Right lobe of liver (tissue), 6 donors: ENCODE data around the gene TLE1. TPM values are rescaled to one million over a fixed set of nuclear protein-coding genes. Genes with fewer than 3 reads are reported as not detected.

Source experiments
- ATAC-seq, 4 donors: fragments of 200-7000 bp; cut with Tn5 transposase; one replicate each; pipeline ENCODE4 v1.9.1; 2020; ENCODE audit warnings: mild to moderate bottlenecking in 4 of 4, moderate library complexity in 4 of 4
- DNase-seq, 3 donors: peaks; one replicate each; pipeline ENCODE4 v3.0.0-alpha.2; 2020
- H3K27ac ChIP-seq, 3 donors: fragments of 200-600 bp; one replicate each; pipeline ENCODE4 v1.8.0; 2022
- H3K27me3 ChIP-seq, 2 donors: fragments of 200-600 bp; one replicate each; pipeline ENCODE4 v1.8.0; 2022
- H3K36me3 ChIP-seq, 4 donors: fragments of 200-600 bp; sonication (generic) in 1 of 4; one replicate each; pipeline versions ENCODE4 v1.5.1 to v1.8.0; 2017 to 2022; ENCODE audit warnings: control low read depth in 1 of 4
- H3K4me1 ChIP-seq, 4 donors: fragments of 200-600 bp; sonication (generic) in 1 of 4; one replicate each; pipeline versions ENCODE4 v1.5.1 to v1.8.0; 2017 to 2022; ENCODE audit warnings: control low read depth in 1 of 4
- H3K4me3 ChIP-seq, 3 donors: fragments of 200-600 bp; one replicate each; pipeline ENCODE4 v1.8.0; 2022
- H3K9me3 ChIP-seq, 4 donors: fragments of 200-600 bp; sonication (generic) in 1 of 4; one replicate each; pipeline versions ENCODE4 v1.5.1 to v1.8.0; 2017 to 2022; ENCODE audit warnings: control low read depth in 1 of 4
- POLR2A ChIP-seq: fragments of 450-650 bp; IDR thresholded peaks from one replicate; pipeline ENCODE4 v1.6.1; 2017; ENCODE audit warnings: antibody characterized with exemption, mild to moderate bottlenecking
- WGBS: methylation state at CpG from one replicate; pipeline ENCODE4 v1.1.6; 2018; ENCODE audit warnings: low coverage, low lambda C conversion rate; ENCODE audit not compliant: insufficient coverage; ENCODE audit errors: missing lambda C conversion rate; 5-methylcytosine and 5-hydroxymethylcytosine counted together
- intact Hi-C, 2 donors: fragments of 100-400 bp; cut with DNase I; formaldehyde crosslinking; loops; one replicate each; pipeline versions ENCODE4 v1.11.2 to v1.14.1; 2022
- total RNA-seq, 6 experiments: library from RNA; depleted of rRNA in 2 of 6; stranded (reverse); fragments of >200 nt in 2 of 6; fragmentation: NEBNext Ultra II Directional in 3 of 6; extraction: Animal tissue kit (Norgen Biotek cat#: 25700) in 3 of 6; gene quantifications; one replicate each; pipeline versions ENCODE4 v1.1.0 to v1.2.4, GENCODE V29; 2016 to 2023
- TF ChIP-seq, protein P1 (sequence below), 4 donors: fragments of 200-600 bp in 3 of 4; fragments of 450-650 bp in 1 of 4; IDR thresholded peaks; one replicate each; pipeline versions ENCODE4 v1.5.1 to v1.8.0; 2016 to 2022; ENCODE audit warnings: antibody characterized with exemption in 4 of 4, mild to moderate bottlenecking in 2 of 4
- donor health status: DM: no; HTN: yes; CAD: no.
- donor health status: DM: no; HTN: no; CAD: no.
- donor health status: DM: no; HTN: no; CAD: no.
- donor health status: DM: no; HTN: yes; CAD: no.
- donor health status: DM: no; HTN: yes; CAD: no.

TLE1 gene
- total RNA-seq, 6 experiments from 2014 or later: 31.9 to 62.9 (median 58.0) TPM

GRCh38 chr9:81613002-81613812 lies 76.1 kb downstream of the TLE1 start:
- peak; percentile 71 to 88 (median 74) for ATAC-seq
- peaks cover 0 to 53% (median 29%) of the 10 kb centered on the region in 4 donors for H3K36me3 ChIP-seq
- intact Hi-C loops: no loop called here
- peak overlapping the region in 1 of 3 donors; percentile 57 for H3K27ac ChIP-seq
- WGBS: 64% methylated on average over 23 of the region's 23 CpGs
- H3K4me1 ChIP-seq: peaks cover 0 to 12% (median 0%) of the 10 kb centered on the region in 4 donors
- DNase-seq: peak in 1 of 3 donors; percentile 50
- TF ChIP-seq, protein P1, sequence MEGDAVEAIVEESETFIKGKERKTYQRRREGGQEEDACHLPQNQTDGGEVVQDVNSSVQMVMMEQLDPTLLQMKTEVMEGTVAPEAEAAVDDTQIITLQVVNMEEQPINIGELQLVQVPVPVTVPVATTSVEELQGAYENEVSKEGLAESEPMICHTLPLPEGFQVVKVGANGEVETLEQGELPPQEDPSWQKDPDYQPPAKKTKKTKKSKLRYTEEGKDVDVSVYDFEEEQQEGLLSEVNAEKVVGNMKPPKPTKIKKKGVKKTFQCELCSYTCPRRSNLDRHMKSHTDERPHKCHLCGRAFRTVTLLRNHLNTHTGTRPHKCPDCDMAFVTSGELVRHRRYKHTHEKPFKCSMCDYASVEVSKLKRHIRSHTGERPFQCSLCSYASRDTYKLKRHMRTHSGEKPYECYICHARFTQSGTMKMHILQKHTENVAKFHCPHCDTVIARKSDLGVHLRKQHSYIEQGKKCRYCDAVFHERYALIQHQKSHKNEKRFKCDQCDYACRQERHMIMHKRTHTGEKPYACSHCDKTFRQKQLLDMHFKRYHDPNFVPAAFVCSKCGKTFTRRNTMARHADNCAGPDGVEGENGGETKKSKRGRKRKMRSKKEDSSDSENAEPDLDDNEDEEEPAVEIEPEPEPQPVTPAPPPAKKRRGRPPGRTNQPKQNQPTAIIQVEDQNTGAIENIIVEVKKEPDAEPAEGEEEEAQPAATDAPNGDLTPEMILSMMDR (IDR thresholded peaks at IDR 0.05): no peak
- TF ChIP-seq POLR2A: no peak
- H3K27me3 ChIP-seq: no peaks in the 10 kb centered on the region
- H3K9me3 ChIP-seq: no peaks in the 10 kb centered on the region
- no peak overlapping the region for H3K4me3 ChIP-seq

GRCh38 chr9:81611664-81612063 lies 77.7 kb downstream of the TLE1 start:
- no peak for DNase-seq
- Histone ChIP-seq H3K4me1 (peaks cover 0 to 12% (median 0%) of the 10 kb centered on the region in 4 donors), H3K4me3 (no peak overlapping the region), H3K27ac (no peak overlapping the region), H3K9me3 (no peaks in the 10 kb centered on the region), H3K36me3 (peaks cover 0 to 56% (median 31%) of the 10 kb centered on the region in 4 donors), H3K27me3 (no peaks in the 10 kb centered on the region)
- ATAC-seq: peak in 1 of 4 donors; percentile 28
- intact Hi-C loops: no loop called here
- TF ChIP-seq, protein P1 (IDR thresholded peaks at IDR 0.05): no peak
- no peak for TF ChIP-seq POLR2A
- WGBS: 77% methylated on average over 2 of the region's 23 CpGs

GRCh38 chr9:81610740-81611107 lies 78.6 kb downstream of the TLE1 start:
- Histone ChIP-seq H3K36me3 (peaks cover 0 to 55% (median 26%) of the 10 kb centered on the region in 4 donors), H3K9me3 (no peaks in the 10 kb centered on the region), H3K27me3 (no peaks in the 10 kb centered on the region), H3K27ac (no peak overlapping the region), H3K4me1 (peaks cover 0 to 12% (median 0%) of the 10 kb centered on the region in 4 donors), H3K4me3 (no peak overlapping the region)
- intact Hi-C loops: no loop called here
- 89% methylated on average over 4 of the region's 4 CpGs for WGBS
- ATAC-seq (no peak), DNase-seq (no peak)
- TF ChIP-seq POLR2A: no peak
- TF ChIP-seq, protein P1 (IDR thresholded peaks at IDR 0.05): no peak

DNA sequence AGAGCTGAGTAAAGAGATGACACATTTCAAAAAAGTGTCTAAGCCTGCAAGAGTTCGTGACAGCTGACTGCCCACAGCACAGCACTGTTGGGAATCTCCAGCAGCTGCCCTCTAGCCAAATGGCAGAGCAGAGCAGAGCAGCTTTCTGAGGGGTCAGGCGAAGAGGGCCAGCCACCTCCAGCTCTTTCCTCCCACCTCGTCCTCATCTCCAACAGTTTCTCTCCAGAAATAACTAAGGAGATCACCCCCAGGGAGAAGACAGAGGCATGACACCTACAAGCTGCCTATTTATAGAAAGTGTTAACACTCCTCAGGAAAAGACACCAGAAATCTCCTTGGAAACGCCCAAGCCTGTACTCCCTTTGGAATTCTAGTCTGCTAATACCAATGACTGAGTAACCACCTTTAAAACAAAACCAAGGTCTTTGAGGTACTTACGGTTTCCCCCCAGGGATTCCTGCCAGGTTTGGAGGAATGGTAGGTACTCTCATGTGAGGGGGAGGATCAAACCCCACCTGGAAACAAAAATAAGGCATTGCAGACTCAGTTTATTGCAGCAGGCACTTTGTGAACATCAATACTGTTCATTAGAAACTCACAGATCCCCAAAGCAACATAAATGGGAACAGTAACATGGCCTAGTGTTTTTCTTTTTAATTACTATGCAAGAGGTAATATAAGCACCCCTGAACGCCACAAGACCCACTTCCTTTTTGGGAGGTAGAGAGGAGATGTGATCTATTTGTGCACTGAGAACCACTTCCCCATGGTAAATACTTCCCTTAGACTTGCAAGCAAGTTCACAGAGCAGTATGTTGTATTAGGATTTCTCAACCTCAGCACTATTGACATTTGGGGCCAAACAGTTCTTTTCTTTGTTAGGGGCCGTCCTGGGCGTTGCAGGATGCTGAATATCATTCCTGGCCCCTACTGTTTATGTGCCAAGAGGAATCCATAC lies 79.3 kb downstream of the TLE1 start:
- Histone ChIP-seq H3K9me3 (no peaks in the 10 kb centered on the region), H3K27me3 (no peaks in the 10 kb centered on the region), H3K27ac (no peak overlapping the region), H3K36me3 (peaks cover 0 to 54% (median 23%) of the 10 kb centered on the region in 4 donors), H3K4me1 (peaks cover 0 to 12% (median 0%) of the 10 kb centered on the region in 4 donors), H3K4me3 (no peak overlapping the region)
- peak; percentile 26 to 76 (median 36) for ATAC-seq
- TF ChIP-seq, protein P1 (IDR thresholded peaks at IDR 0.05): no peak
- no peak for TF ChIP-seq POLR2A
- intact Hi-C loops: no loop called here
- 59% methylated on average over 7 of the region's 8 CpGs for WGBS
- DNase-seq: no peak
